ENCODE measurements around the gene ZNF79. TPM values are rescaled to one million over a fixed set of nuclear protein-coding genes. Genes with fewer than 3 reads are reported as not detected.
"Not testable (repeated sequence)": the region's sequence is repeated elsewhere in the genome, so short reads cannot be mapped to it uniquely, and the experiment has no call there.

ZNF79 gene
- total RNA-seq, 1 donor from 2014 or later: 9.5 TPM

DNA sequence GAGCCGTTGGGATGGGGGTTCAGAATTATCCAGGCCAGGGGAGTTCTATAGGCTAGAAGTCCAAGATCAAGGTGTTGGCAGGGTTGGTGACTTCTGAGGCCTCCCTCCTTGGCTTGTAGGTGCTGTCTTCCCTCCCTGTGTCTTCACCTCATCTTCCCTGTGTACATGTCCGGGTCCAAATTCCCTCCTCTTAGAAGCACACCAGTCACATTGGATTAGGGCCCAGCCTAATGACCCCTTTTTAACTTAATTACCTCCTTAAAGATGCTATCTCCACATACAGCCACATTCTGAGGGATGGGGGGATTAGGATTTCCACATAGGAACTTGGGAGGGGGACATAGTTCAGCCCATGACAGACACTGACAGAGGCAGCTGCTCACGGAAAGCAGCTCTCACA is 39.2 kb downstream of the ZNF79 start:
- Histone ChIP-seq H3K27ac (no peak overlapping the region), H3K4me1 (no peaks in the 10 kb centered on the region), H3K27me3 (ENCODE audit: low read depth) (no peaks in the 10 kb centered on the region), H3K9me3 (no peaks in the 10 kb centered on the region), H3K4me3 (no peak overlapping the region), H3K36me3 (peaks cover 85% of the 10 kb centered on the region)
- ATAC-seq (no peak), DNase-seq (no peak)
- intact Hi-C loops (cut with DNase I): no loop called here
- no peak for TF ChIP-seq CTCF (IDR thresholded peaks at IDR 0.05)

DNA sequence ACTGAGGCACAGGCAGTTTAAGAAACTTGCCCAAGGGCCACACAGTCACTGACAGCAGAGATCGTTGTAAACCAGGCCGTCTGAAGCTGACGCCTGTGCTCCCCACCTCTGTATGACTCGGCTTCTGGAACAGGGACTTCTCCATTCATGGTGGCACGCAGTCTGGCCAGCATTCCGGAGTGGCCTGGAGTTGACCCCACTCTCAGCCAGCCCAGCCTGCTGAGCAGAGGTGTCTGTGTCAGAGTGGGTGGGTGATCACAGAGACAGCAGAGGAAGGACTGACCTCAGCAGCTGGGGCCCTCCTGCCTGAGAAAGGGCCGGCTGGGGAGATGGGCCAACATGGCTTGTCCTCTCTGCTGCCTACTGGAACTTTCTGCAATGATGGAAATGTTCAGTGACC is 39.7 kb downstream of the ZNF79 start:
- ATAC-seq: no peak
- Histone ChIP-seq H3K36me3 (peaks cover 85% of the 10 kb centered on the region), H3K4me1 (no peaks in the 10 kb centered on the region), H3K9me3 (no peaks in the 10 kb centered on the region), H3K27ac (no peak overlapping the region), H3K27me3 (ENCODE audit: low read depth) (no peaks in the 10 kb centered on the region), H3K4me3 (no peak overlapping the region)
- no peak for DNase-seq
- intact Hi-C loops (cut with DNase I): no loop called here
- TF ChIP-seq CTCF (IDR thresholded peaks at IDR 0.05): no peak

DNA sequence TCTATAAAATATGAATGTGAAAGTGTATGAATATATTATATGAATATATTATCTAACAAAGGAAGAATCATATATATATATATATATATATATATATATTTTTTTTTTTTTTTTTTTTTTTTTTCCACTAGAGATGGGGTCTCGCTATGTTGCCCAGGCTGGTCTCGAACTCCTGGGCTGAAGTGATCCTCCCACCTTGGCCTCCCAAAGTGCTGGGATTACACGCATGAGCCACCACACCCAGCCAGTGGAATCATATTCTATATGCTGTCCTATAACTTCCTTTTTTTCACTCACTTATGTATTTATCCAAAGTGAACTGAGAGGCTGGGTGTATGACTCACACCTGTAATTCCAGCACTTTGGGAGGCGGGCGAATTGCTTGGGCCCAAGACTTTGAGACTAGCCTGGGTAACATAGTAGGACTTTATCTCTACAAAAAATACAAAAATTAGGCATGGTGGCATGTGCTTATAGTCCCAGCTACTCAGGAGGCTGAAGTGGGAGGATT is 42.3 kb downstream of the ZNF79 start:
- H3K36me3 ChIP-seq: peaks cover 82% of the 10 kb centered on the region
- H3K4me1 ChIP-seq; intact Hi-C loops (cut with DNase I): not testable (repeated sequence)

GRCh38 chr9:127467621-127468020 is 43.4 kb downstream of the ZNF79 start:
- no peaks in the 10 kb centered on the region for H3K4me1 ChIP-seq
- H3K27ac ChIP-seq: no peak overlapping the region
- TF ChIP-seq CTCF (IDR thresholded peaks at IDR 0.05): no peak
- H3K36me3 ChIP-seq: peaks cover 75% of the 10 kb centered on the region
- no peaks in the 10 kb centered on the region for H3K27me3 ChIP-seq (ENCODE audit: low read depth)
- DNase-seq (no peak), ATAC-seq (no peak)
- H3K4me3 ChIP-seq: no peak overlapping the region
- intact Hi-C loops (cut with DNase I): no loop called here
- H3K9me3 ChIP-seq: no peaks in the 10 kb centered on the region

More for the DNA sequence above, 42.3 kb downstream of the ZNF79 start:
- H3K27ac ChIP-seq; H3K27me3 ChIP-seq (ENCODE audit: low read depth); ATAC-seq; H3K4me3 ChIP-seq; DNase-seq; H3K9me3 ChIP-seq: not testable (repeated sequence)

- Histone ChIP-seq H3K9me3 (no peaks in the 10 kb centered on the region), H3K27me3 (ENCODE audit: low read depth) (no peaks in the 10 kb centered on the region), H3K36me3 (peaks cover 74% of the 10 kb centered on the region), H3K4me1 (no peaks in the 10 kb centered on the region), H3K4me3 (no peak overlapping the region), H3K27ac (no peak overlapping the region)
- no peak for ATAC-seq
- intact Hi-C loops (cut with DNase I): no loop called here
- no peak for DNase-seq
- no peak for TF ChIP-seq CTCF (IDR thresholded peaks at IDR 0.05)
These were observed 46.5 kb downstream of the ZNF79 start for GRCh38 chr9:127470662-127471061.

DNA sequence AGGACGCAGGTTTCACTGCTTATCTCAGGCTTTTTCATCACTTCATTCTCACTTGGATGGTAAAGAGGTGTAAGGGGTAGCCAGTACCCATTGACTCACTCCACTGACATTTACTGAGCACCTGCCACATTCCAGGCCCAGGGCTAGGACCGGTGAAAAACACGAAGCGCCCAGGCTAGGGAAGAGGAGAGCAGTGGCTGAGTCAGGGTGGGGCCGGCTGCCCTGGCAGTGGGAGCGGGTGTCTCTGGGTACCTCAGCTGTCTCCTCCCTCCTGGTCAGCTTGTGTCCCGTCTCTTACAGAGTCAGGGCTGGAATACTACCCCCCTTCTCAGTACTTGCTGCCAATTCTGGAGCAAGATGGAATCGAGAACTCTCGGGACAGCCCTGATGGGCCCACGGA is 49.3 kb downstream of the ZNF79 start:
- TF ChIP-seq CTCF (IDR thresholded peaks at IDR 0.05): no peak
- Histone ChIP-seq H3K27ac (no peak overlapping the region), H3K4me1 (no peaks in the 10 kb centered on the region), H3K36me3 (peaks cover 69% of the 10 kb centered on the region), H3K9me3 (no peaks in the 10 kb centered on the region), H3K27me3 (ENCODE audit: low read depth) (no peaks in the 10 kb centered on the region), H3K4me3 (no peak overlapping the region)
- no peak for DNase-seq
- intact Hi-C loops (cut with DNase I): no loop called here
- ATAC-seq: peak in 1 of 2 donors; percentile 12

Measured in lower lobe of right lung (tissue), 2 donors.